Medulla oblongata (tissue), 1 donor: ENCODE results near the gene SDK2.

ENCODE experiments used
- DNase-seq: peaks from one replicate; pipeline ENCODE4 v3.0.0-alpha.2; 2015; ENCODE audit errors: extremely low spot score

The SDK2 gene

GRCh38 chr17:73644145-73645049 is at the start of gene SDK2:
Gene SDK2 (minus strand): TSS chr17:73644445. CDS start chr17:73644088, 357 bp downstream.
- no peak for DNase-seq

GRCh38 chr17:73693071-73693470 is 48.8 kb upstream of the SDK2 start:
- no peak for DNase-seq

- DNase-seq = no peak
Observed at GRCh38 chr17:73691321-73691766, 47.1 kb upstream of the SDK2 start.

GRCh38 chr17:73690676-73691075 is 46.4 kb upstream of the SDK2 start:
- DNase-seq = no peak

- no peak for DNase-seq
Observed at GRCh38 chr17:73689596-73690275, 45.5 kb upstream of the SDK2 start.

GRCh38 chr17:73686961-73687360 is 42.7 kb upstream of the SDK2 start:
- no peak for DNase-seq

- DNase-seq = no peak
Observed at GRCh38 chr17:73686126-73686525, 41.9 kb upstream of the SDK2 start.

GRCh38 chr17:73684183-73684582 is 39.9 kb upstream of the SDK2 start:
- no peak for DNase-seq

GRCh38 chr17:73683771-73684170 is 39.5 kb upstream of the SDK2 start:
- no peak for DNase-seq

GRCh38 chr17:73681946-73682345 is 37.7 kb upstream of the SDK2 start:
- no peak for DNase-seq

- DNase-seq = no peak
Observed at GRCh38 chr17:73679476-73679875, 35.2 kb upstream of the SDK2 start.

- no peak for DNase-seq
Observed at GRCh38 chr17:73678999-73679398, 34.8 kb upstream of the SDK2 start.

GRCh38 chr17:73669771-73670170 is 25.5 kb upstream of the SDK2 start:
- no peak for DNase-seq

- peak; percentile 54 for DNase-seq
Observed at GRCh38 chr17:73667181-73667959, 23.1 kb upstream of the SDK2 start.

GRCh38 chr17:73663614-73664013 is 19.4 kb upstream of the SDK2 start:
- no peak for DNase-seq

GRCh38 chr17:73660366-73660765 is 16.1 kb upstream of the SDK2 start:
- no peak for DNase-seq

GRCh38 chr17:73658821-73659515 is 14.7 kb upstream of the SDK2 start:
- no peak for DNase-seq

GRCh38 chr17:73657473-73658116 is 13.3 kb upstream of the SDK2 start:
- DNase-seq = peak; percentile 41

- DNase-seq = no peak
Observed at GRCh38 chr17:73654241-73654640, 10.0 kb upstream of the SDK2 start.

GRCh38 chr17:73653810-73654209 is 9.6 kb upstream of the SDK2 start:
- no peak for DNase-seq

- DNase-seq = no peak
Observed at GRCh38 chr17:73652886-73653480, 8.7 kb upstream of the SDK2 start.
